Activated CD8-positive, alpha-beta T cell treated with anti-CD3 and anti-CD28 coated beads for 36 hours (primary cell): Measurements from ENCODE around the gene OGG1. TPM values are rescaled to one million over a fixed set of nuclear protein-coding genes. Genes with fewer than 3 reads are reported as not detected.

Experiments
- ATAC-seq: fragments of 200-7000 bp; cut with Tn5 transposase; one replicate; pipeline ENCODE4 v1.10.0; 2021; ENCODE audit warnings: mild to moderate bottlenecking, moderate library complexity
- CTCF ChIA-PET: fragments of 350-600 bp; sonication (Branson Sonifier 250); formaldehyde crosslinking; loops from one replicate; lab custom pipeline; 2021; ENCODE audit warnings: antibody characterized with exemption; lab: Charles Lee
- POLR2A ChIA-PET: fragments of 350-600 bp; sonication (Branson Sonifier 250); formaldehyde crosslinking; loops from one replicate; lab custom pipeline; 2021; ENCODE audit warnings: antibody characterized with exemption; lab: Charles Lee
- DNase-seq: peaks from one replicate; pipeline ENCODE4 v3.0.0-alpha.2; 2020
- H3K27ac Mint-ChIP-seq: one replicate; pipeline ENCODE4 v1.8.0; 2021; ENCODE audit warnings: mild to moderate bottlenecking, mixed read lengths
- H3K27me3 Mint-ChIP-seq: one replicate; pipeline ENCODE4 v1.8.0; 2021; ENCODE audit warnings: mixed read lengths
- H3K36me3 Mint-ChIP-seq: one replicate; pipeline ENCODE4 v1.8.0; 2021; ENCODE audit warnings: low read depth, mixed read lengths
- H3K4me1 Mint-ChIP-seq: one replicate; pipeline ENCODE4 v1.8.0; 2021; ENCODE audit warnings: low read depth, mixed read lengths
- H3K4me3 Mint-ChIP-seq: one replicate; pipeline ENCODE4 v1.8.0; 2021; ENCODE audit warnings: mild to moderate bottlenecking, moderate library complexity, mixed read lengths
- H3K9me3 Mint-ChIP-seq: one replicate; pipeline ENCODE4 v1.8.0; 2021; ENCODE audit warnings: mixed read lengths
- CTCF ChIP-seq: fragments of 200-600 bp; IDR thresholded peaks from one replicate; pipeline ENCODE4 v1.8.0; 2022; ENCODE audit warnings: antibody characterized with exemption, mild to moderate bottlenecking
- intact Hi-C: fragments of 100-400 bp; cut with micrococcal nuclease; formaldehyde crosslinking; loops from one replicate; pipeline ENCODE4 v1.10.0; 2022
- total RNA-seq, 2 experiments: library from RNA; stranded (reverse); gene quantifications; one replicate each; pipeline ENCODE4 v1.2.3, GENCODE V29; 2021

The OGG1 gene
- total RNA-seq, 2 experiments from 2014 or later = 32.4 to 39.3 TPM

GRCh38 chr3:9744162-9744561 lies 5.6 kb upstream of the OGG1 start:
- H3K36me3 Mint-ChIP-seq = peaks cover 57% of the 10 kb centered on the region
- intact Hi-C loops = no loop called here
- DNase-seq (no peak), ATAC-seq (no peak)
- ChIA-PET CTCF (interaction anchor here (1.2 to 2.0 kb wide), 2 partner anchors 11 to 17 kb away, joined by 5 to 9 read pairs; no protein-coding TSS in a partner anchor), POLR2A (interaction anchor here (0.9 to 3.4 kb wide), 3 partner anchors 8 to 11 kb away, joined by 3 to 23 read pairs (median 5); partner anchors contain the start of gene BRPF1)
- H3K9me3 Mint-ChIP-seq = no peaks in the 10 kb centered on the region
- no peak overlapping the region for H3K4me3 Mint-ChIP-seq
- H3K27me3 Mint-ChIP-seq = no peaks in the 10 kb centered on the region
- peaks cover 16% of the 10 kb centered on the region for H3K4me1 Mint-ChIP-seq
- TF ChIP-seq CTCF = no peak
- no peak overlapping the region for H3K27ac Mint-ChIP-seq

- H3K9me3 Mint-ChIP-seq = no peaks in the 10 kb centered on the region
- intact Hi-C loops = no loop called here
- H3K4me3 Mint-ChIP-seq = no peak overlapping the region
- ATAC-seq (no peak), DNase-seq (no peak)
- H3K36me3 Mint-ChIP-seq = peaks cover 58% of the 10 kb centered on the region
- ChIA-PET CTCF (interaction anchor here (1.4 to 1.6 kb wide), 2 partner anchors 9 to 18 kb away, joined by 4 to 7 read pairs; no protein-coding TSS in a partner anchor), POLR2A (interaction anchor here (0.7 to 7.4 kb wide), 4 partner anchors 9 to 15 kb away, joined by 3 to 50 read pairs (median 6); partner anchors contain the start of gene BRPF1)
- H3K27me3 Mint-ChIP-seq = no peaks in the 10 kb centered on the region
- no peak for TF ChIP-seq CTCF
- peaks cover 19% of the 10 kb centered on the region for H3K4me1 Mint-ChIP-seq
- no peak overlapping the region for H3K27ac Mint-ChIP-seq
These were observed 4.2 kb upstream of the OGG1 start for GRCh38 chr3:9745521-9745920.

GRCh38 chr3:9746330-9746729 lies 3.4 kb upstream of the OGG1 start:
- intact Hi-C loops = no loop called here
- ATAC-seq (no peak), DNase-seq (peak; percentile 67)
- Mint-ChIP-seq H3K4me3 (no peak overlapping the region), H3K36me3 (peaks cover 62% of the 10 kb centered on the region), H3K27me3 (no peaks in the 10 kb centered on the region), H3K9me3 (no peaks in the 10 kb centered on the region), H3K27ac (peak overlapping the region; percentile 74), H3K4me1 (peaks cover 22% of the 10 kb centered on the region)
- ChIA-PET CTCF (interaction anchor here (1.0 to 1.6 kb wide), 3 partner anchors 9 to 19 kb away, joined by 4 to 7 read pairs (median 4); no protein-coding TSS in a partner anchor), POLR2A (interaction anchor here (0.9 to 7.4 kb wide), 4 partner anchors 8 to 34 kb away, joined by 3 to 50 read pairs (median 6); partner anchors contain the start of gene BRPF1)
- no peak for TF ChIP-seq CTCF

GRCh38 chr3:9747267-9747666 lies 2.5 kb upstream of the OGG1 start:
- ChIA-PET CTCF (no interaction called here), POLR2A (interaction anchor here (1.2 to 7.4 kb wide), 3 partner anchors 15 to 33 kb away, joined by 4 to 50 read pairs (median 5); partner anchors contain the start of gene BRPF1)
- H3K4me1 Mint-ChIP-seq = peaks cover 31% of the 10 kb centered on the region
- no peaks in the 10 kb centered on the region for H3K9me3 Mint-ChIP-seq
- no peaks in the 10 kb centered on the region for H3K27me3 Mint-ChIP-seq
- DNase-seq = no peak
- peaks cover 66% of the 10 kb centered on the region for H3K36me3 Mint-ChIP-seq
- H3K27ac Mint-ChIP-seq = peak overlapping the region; percentile 74
- intact Hi-C loops = no loop called here
- ATAC-seq = no peak
- H3K4me3 Mint-ChIP-seq = no peak overlapping the region
- no peak for TF ChIP-seq CTCF

- ChIA-PET POLR2A (interaction anchor here (1.1 to 7.4 kb wide), 3 partner anchors 10 to 21 kb away, joined by 3 to 50 read pairs (median 4); partner anchors contain the start of gene BRPF1), CTCF (interaction anchor here (3.2 kb wide), 1 partner anchor 21 kb away, joined by 15 read pairs; no protein-coding TSS in a partner anchor)
- Mint-ChIP-seq H3K27ac (no peak overlapping the region), H3K27me3 (no peaks in the 10 kb centered on the region), H3K9me3 (no peaks in the 10 kb centered on the region), H3K4me3 (no peak overlapping the region), H3K4me1 (peaks cover 35% of the 10 kb centered on the region), H3K36me3 (peaks cover 70% of the 10 kb centered on the region)
- DNase-seq (no peak), ATAC-seq (no peak)
- no peak for TF ChIP-seq CTCF
- intact Hi-C loops = no loop called here
These were observed 1.7 kb upstream of the OGG1 start for GRCh38 chr3:9748031-9748430.
